OCI-LY7 (cell line): ENCODE results near the gene UBE2L3.

ENCODE experiments used
- CTCF ChIP-seq: fragments of 200-600 bp; sonication (generic); conservative IDR thresholded peaks from 2 replicates; pipeline ENCODE4 v1.5.1; 2014; ENCODE audit warnings: mild to moderate bottlenecking, antibody characterized with exemption, low read length, moderate library complexity, mixed read lengths
- EZH2phosphoT487 ChIP-seq: fragments of 200-600 bp; sonication (generic); IDR thresholded peaks from 2 replicates; pipeline ENCODE4 v1.6.1; 2018; ENCODE audit warnings: low read depth, borderline replicate concordance, mild to moderate bottlenecking, mixed run types, antibody characterized with exemption, low read length, moderate library complexity, mixed read lengths

- peak; percentile 67 for TF ChIP-seq CTCF
- no peak for TF ChIP-seq EZH2phosphoT487
Measured at GRCh38 chr22:21643533-21644357, 76.2 kb downstream of the UBE2L3 start.
